HG02970 (cell line): ENCODE measurements around the gene RBMS1.
A peak's percentile ranks its signal among the peaks of the same experiment; 100 is the strongest.

Experiments used
- ATAC-seq: cut with Tn5 transposase; IDR thresholded peaks from one replicate; pipeline ENCODE4 v1.9.1; 2021; ENCODE audit warnings: mild to moderate bottlenecking, moderate library complexity, moderate number of reproducible peaks; ENCODE audit not compliant: unreplicated experiment, low FRiP score

RBMS1 gene

GRCh38 chr2:160417745-160418397 is 75.7 kb downstream of the RBMS1 start:
- ATAC-seq, result no peak

GRCh38 chr2:160415991-160416390 is 77.6 kb downstream of the RBMS1 start:
- no peak for ATAC-seq

GRCh38 chr2:160411955-160412354 is 81.7 kb downstream of the RBMS1 start:
- no peak for ATAC-seq

GRCh38 chr2:160411167-160411566 is 82.4 kb downstream of the RBMS1 start:
- no peak for ATAC-seq

- ATAC-seq, result no peak
Measured at GRCh38 chr2:160409480-160409879, 84.1 kb downstream of the RBMS1 start.

GRCh38 chr2:160408959-160409291 is 84.7 kb downstream of the RBMS1 start:
- ATAC-seq, result no peak

- no peak for ATAC-seq
Measured at GRCh38 chr2:160408173-160408958, 85.2 kb downstream of the RBMS1 start.

- ATAC-seq, result peak; percentile 58
Measured at GRCh38 chr2:160407393-160408172, 86.0 kb downstream of the RBMS1 start.

GRCh38 chr2:160406591-160407392 is 86.8 kb downstream of the RBMS1 start:
- ATAC-seq, result peak; percentile 35

- no peak for ATAC-seq
Measured at GRCh38 chr2:160405077-160405867, 88.3 kb downstream of the RBMS1 start.

- ATAC-seq, result no peak
Measured at GRCh38 chr2:160402997-160403979, 90.3 kb downstream of the RBMS1 start.

GRCh38 chr2:160402501-160402900 is 91.1 kb downstream of the RBMS1 start:
- no peak for ATAC-seq

GRCh38 chr2:160401895-160402294 is 91.7 kb downstream of the RBMS1 start:
- ATAC-seq, result no peak

- ATAC-seq, result no peak
Measured at GRCh38 chr2:160399880-160400279, 93.7 kb downstream of the RBMS1 start.

GRCh38 chr2:160397530-160397865 is 96.1 kb downstream of the RBMS1 start:
- ATAC-seq, result no peak

GRCh38 chr2:160394153-160394552 is 99.5 kb downstream of the RBMS1 start:
- ATAC-seq, result peak; percentile 93

- no peak for ATAC-seq
Measured at GRCh38 chr2:160392201-160392600, 101.4 kb downstream of the RBMS1 start.

GRCh38 chr2:160390544-160391455 is 102.8 kb downstream of the RBMS1 start:
- ATAC-seq, result no peak
